Femur (tissue), 1 donor: ENCODE results near the gene ADARB2.
"Not testable (repeated sequence)": the region's sequence is repeated elsewhere in the genome, so short reads cannot be mapped to it uniquely, and the experiment has no call there.

ENCODE experiments used
- DNase-seq: peaks from one replicate; pipeline ENCODE4 v3.0.0-alpha.2; 2017

The ADARB2 gene

GRCh38 chr10:1476455-1476803 lies 260.9 kb downstream of the ADARB2 start:
- no peak for DNase-seq

GRCh38 chr10:1475771-1476454 lies 261.4 kb downstream of the ADARB2 start:
- no peak for DNase-seq

- DNase-seq, result no peak
These were observed 262.2 kb downstream of the ADARB2 start for GRCh38 chr10:1475098-1475591.

GRCh38 chr10:1474376-1475097 lies 262.8 kb downstream of the ADARB2 start:
- no peak for DNase-seq

- no peak for DNase-seq
These were observed 263.5 kb downstream of the ADARB2 start for GRCh38 chr10:1473874-1474273.

GRCh38 chr10:1472178-1472958 lies 265.0 kb downstream of the ADARB2 start:
- no peak for DNase-seq

- DNase-seq, result no peak
These were observed 268.5 kb downstream of the ADARB2 start for GRCh38 chr10:1468811-1469210.

GRCh38 chr10:1467334-1468076 lies 269.8 kb downstream of the ADARB2 start:
- DNase-seq, result no peak

GRCh38 chr10:1465993-1466764 lies 271.1 kb downstream of the ADARB2 start:
- no peak for DNase-seq

- no peak for DNase-seq
These were observed 271.9 kb downstream of the ADARB2 start for GRCh38 chr10:1465418-1465911.

GRCh38 chr10:1464881-1465417 lies 272.4 kb downstream of the ADARB2 start:
- DNase-seq, result no peak

GRCh38 chr10:1463971-1464370 lies 273.4 kb downstream of the ADARB2 start:
- not testable (repeated sequence) for DNase-seq

GRCh38 chr10:1462994-1463633 lies 274.2 kb downstream of the ADARB2 start:
- DNase-seq, result no peak

- DNase-seq, result no peak
These were observed 274.8 kb downstream of the ADARB2 start for GRCh38 chr10:1462521-1462920.

- DNase-seq, result no peak
These were observed 275.3 kb downstream of the ADARB2 start for GRCh38 chr10:1462032-1462431.

GRCh38 chr10:1461016-1461415 lies 276.3 kb downstream of the ADARB2 start:
- DNase-seq, result no peak

GRCh38 chr10:1459664-1460063 lies 277.7 kb downstream of the ADARB2 start:
- DNase-seq, result not testable (repeated sequence)

GRCh38 chr10:1454951-1455350 lies 282.4 kb downstream of the ADARB2 start:
- no peak for DNase-seq

GRCh38 chr10:1454428-1454827 lies 282.9 kb downstream of the ADARB2 start:
- no peak for DNase-seq

GRCh38 chr10:1452777-1453176 lies 284.5 kb downstream of the ADARB2 start:
- DNase-seq, result no peak

GRCh38 chr10:1451941-1452340 lies 285.4 kb downstream of the ADARB2 start:
- no peak for DNase-seq
